NCI-H2107 treated with DMSO at 0.1 percent for 48 hours (cell line): ENCODE data around the gene AQP12A.

Source experiments
- DNase-seq: peaks from one replicate; lab custom pipeline; 2025; ENCODE audit not compliant: unreplicated experiment; lab: John Stamatoyannopoulos, UW

AQP12A gene

GRCh38 chr2:240707043-240707756 lies 15.5 kb downstream of the AQP12A start:
- no peak for DNase-seq

- no peak for DNase-seq
These were observed 16.2 kb downstream of the AQP12A start for GRCh38 chr2:240707821-240708220.

DNA sequence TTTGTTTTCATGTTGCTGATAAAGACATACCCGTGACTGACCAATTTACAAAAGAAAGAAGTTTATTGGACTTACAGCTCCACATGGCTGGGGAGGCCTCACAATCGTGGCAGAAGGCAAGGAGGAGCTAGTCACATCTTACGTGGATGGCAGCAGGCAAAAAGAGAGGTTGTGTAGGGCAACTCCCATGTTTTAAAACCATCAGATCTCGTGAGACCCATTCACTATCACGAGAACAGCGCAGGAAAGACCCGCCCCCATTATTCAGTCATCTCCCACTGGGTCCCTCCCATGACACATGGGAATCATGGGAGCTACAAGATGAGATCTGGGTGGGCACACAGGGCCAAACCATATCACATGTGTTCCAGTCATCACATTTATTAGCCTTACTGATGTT lies 16.8 kb downstream of the AQP12A start:
- no peak for DNase-seq

- DNase-seq, result no peak
These were observed 19.6 kb downstream of the AQP12A start for GRCh38 chr2:240711296-240711695.

- no peak for DNase-seq
These were observed 20.0 kb downstream of the AQP12A start for GRCh38 chr2:240711701-240712100.

DNA sequence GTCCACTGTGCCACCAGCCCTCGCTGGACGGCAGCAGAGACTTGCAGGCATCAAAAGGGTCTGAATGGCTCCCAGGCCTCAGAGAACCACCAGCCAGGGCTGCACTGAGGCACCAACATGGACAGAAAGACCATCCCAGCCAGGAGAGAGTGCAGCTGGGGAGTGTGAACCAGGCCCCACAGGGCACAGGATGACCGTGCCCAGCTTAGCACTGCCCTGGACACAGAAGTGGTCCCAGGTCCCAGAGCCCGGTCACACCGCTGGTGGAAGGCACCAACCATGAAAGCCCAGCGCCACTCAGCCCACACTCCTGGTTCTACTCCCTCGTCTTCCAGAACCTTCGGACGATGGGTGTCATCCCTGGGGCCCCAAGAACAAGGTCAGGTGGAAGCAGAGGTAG lies 20.5 kb downstream of the AQP12A start:
- DNase-seq, result no peak

GRCh38 chr2:240713071-240713927 lies 21.6 kb downstream of the AQP12A start:
- DNase-seq, result no peak

DNA sequence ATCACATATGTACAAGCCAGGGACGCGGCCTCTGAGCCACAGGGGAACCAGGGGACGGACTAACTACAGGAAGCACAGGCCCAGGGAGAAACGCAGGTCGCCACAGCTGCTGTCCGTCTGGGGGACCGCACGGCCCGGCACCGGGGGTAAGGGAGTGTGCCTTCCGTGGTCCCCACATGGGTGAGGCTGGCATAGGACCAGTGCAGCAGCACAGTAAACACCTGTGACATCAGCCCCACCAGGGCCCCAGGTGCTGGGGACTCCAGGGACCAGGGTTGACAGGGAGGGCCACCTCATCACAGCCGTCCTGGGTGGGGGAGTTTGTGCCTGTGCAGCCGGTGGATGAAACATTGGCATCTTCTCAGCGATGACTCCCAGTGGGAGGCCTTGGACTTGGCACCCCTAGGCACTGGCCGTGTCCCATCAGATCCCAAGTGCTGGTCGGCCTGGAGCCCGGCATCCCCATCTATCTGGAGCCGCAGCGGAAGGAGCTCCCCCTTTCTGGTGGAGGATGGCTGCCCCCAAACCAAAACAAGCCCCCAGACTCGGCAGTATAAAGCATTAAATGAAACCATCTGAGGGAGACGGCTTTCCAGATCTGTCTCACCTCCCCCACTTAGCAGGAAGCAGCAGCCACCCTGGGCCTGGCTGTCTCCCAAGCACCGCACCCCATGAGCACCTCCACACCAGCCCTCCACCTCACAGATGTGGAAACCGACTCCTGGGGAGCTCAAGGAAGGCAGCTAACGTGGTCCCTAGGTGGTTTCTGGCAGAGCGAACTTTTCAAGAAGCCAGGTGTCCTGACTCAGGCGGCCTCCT lies 22.5 kb downstream of the AQP12A start:
- no peak for DNase-seq

GRCh38 chr2:240714747-240715725 lies 23.4 kb downstream of the AQP12A start:
- no peak for DNase-seq

GRCh38 chr2:240716130-240716798 lies 24.6 kb downstream of the AQP12A start:
- no peak for DNase-seq

DNA sequence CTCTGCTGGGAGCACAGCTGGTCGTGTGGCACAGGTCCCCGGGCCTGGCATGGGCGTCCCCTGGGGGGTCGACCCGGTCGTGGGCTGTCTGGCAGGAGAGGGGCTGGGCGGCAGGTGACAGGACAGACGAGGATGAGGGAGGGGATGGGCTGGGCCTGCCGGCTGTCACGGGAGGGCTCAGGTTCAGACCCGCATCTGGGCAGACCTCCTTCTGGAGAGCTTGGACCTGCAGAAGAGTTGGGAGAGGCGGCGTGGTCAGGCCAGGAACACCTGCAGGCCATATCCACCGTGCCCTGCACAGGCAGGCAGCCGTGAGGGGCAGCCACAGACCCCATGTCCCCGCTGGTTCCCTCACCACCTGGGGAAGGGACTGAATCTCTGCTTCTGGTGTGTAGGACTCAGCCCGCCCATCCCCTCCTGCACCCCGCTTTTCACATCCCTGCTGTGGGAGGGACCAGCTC lies 25.5 kb downstream of the AQP12A start:
- no peak for DNase-seq

GRCh38 chr2:240717681-240718581 lies 26.3 kb downstream of the AQP12A start:
- no peak for DNase-seq

- DNase-seq, result no peak
These were observed 27.3 kb downstream of the AQP12A start for GRCh38 chr2:240718896-240719490.

DNA sequence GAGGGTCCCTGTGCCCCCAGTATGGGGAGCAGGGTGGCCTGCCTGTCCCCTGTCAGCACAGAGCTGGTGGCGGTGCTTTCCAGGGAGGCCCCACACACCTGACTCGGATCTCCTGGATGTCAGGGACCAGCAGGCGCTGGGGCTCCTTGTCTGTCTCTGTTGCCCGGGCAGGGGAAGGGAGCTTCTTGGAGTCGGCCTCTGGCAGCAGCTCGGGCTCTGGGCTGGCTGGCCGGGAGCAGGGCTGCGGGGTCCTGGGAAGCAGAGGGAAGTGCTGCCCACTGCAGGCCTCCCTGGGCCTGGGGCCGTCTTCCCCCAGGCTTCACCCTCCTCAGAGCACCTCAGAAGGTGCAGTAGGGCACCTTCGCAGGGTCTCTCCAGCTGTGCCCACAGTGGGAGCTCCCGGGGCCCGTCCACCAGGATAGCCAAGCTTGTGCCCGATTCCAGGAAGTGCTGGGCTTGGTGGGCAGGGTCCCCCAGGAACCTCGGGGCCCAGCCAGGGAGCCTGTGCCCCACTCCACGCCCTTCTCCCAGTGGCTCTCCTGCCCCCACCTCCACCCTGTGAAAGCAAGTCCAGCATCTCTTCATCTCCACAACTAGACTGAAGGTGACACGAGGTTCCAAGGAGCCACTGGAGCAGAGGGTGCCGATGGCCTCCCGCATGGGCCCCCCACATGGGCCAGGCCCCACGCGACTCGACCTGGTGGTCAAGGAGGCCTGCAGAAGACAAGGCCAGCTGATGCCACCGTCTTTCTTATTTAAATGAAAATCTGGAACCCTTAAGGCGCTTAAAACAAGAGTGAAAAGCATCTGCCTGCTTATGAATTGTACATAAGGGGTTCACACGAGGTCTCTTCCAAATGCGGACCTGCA lies 28.2 kb downstream of the AQP12A start:
- DNase-seq, result no peak

GRCh38 chr2:240720686-240721595 lies 29.3 kb downstream of the AQP12A start:
- DNase-seq, result no peak

- no peak for DNase-seq
These were observed 30.0 kb downstream of the AQP12A start for GRCh38 chr2:240721596-240722180.
